ENCODE results near the gene CCL8. TPM values are rescaled to one million over a fixed set of nuclear protein-coding genes. Genes with fewer than 3 reads are reported as not detected.

The CCL8 gene
- total and polyA plus RNA-seq, 10 of the 15 experiments (the other 5 are each of a cell fraction or from before 2014, with no cell fraction given), result not detected

GRCh38 chr17:34356194-34356593 is 37.0 kb downstream of the CCL8 start, which contains the start of gene CCL13 (continued):
- TF ChIP-seq, protein P1, sequence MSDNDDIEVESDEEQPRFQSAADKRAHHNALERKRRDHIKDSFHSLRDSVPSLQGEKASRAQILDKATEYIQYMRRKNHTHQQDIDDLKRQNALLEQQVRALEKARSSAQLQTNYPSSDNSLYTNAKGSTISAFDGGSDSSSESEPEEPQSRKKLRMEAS (IDR thresholded peaks at IDR 0.05; ENCODE audit: low read depth, low read length), result no peak
- TF ChIP-seq, protein P2, sequence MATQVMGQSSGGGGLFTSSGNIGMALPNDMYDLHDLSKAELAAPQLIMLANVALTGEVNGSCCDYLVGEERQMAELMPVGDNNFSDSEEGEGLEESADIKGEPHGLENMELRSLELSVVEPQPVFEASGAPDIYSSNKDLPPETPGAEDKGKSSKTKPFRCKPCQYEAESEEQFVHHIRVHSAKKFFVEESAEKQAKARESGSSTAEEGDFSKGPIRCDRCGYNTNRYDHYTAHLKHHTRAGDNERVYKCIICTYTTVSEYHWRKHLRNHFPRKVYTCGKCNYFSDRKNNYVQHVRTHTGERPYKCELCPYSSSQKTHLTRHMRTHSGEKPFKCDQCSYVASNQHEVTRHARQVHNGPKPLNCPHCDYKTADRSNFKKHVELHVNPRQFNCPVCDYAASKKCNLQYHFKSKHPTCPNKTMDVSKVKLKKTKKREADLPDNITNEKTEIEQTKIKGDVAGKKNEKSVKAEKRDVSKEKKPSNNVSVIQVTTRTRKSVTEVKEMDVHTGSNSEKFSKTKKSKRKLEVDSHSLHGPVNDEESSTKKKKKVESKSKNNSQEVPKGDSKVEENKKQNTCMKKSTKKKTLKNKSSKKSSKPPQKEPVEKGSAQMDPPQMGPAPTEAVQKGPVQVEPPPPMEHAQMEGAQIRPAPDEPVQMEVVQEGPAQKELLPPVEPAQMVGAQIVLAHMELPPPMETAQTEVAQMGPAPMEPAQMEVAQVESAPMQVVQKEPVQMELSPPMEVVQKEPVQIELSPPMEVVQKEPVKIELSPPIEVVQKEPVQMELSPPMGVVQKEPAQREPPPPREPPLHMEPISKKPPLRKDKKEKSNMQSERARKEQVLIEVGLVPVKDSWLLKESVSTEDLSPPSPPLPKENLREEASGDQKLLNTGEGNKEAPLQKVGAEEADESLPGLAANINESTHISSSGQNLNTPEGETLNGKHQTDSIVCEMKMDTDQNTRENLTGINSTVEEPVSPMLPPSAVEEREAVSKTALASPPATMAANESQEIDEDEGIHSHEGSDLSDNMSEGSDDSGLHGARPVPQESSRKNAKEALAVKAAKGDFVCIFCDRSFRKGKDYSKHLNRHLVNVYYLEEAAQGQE (IDR thresholded peaks at IDR 0.05; ENCODE audit: low read depth, low read length), result no peak
- TF ChIP-seq, protein P3, sequence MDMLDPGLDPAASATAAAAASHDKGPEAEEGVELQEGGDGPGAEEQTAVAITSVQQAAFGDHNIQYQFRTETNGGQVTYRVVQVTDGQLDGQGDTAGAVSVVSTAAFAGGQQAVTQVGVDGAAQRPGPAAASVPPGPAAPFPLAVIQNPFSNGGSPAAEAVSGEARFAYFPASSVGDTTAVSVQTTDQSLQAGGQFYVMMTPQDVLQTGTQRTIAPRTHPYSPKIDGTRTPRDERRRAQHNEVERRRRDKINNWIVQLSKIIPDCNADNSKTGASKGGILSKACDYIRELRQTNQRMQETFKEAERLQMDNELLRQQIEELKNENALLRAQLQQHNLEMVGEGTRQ (IDR thresholded peaks at IDR 0.05; ENCODE audit: borderline replicate concordance, low read depth, low read length), result no peak
- no peak for TF ChIP-seq MTA2 (IDR thresholded peaks at IDR 0.05; ENCODE audit: low read depth)
- no peak for TF ChIP-seq NR2C2 (IDR thresholded peaks at IDR 0.05; ENCODE audit: borderline replicate concordance, control insufficient read depth, insufficient read length, low read depth)
- TF ChIP-seq SUZ12 (IDR thresholded peaks at IDR 0.05; ENCODE audit: unreplicated experiment), result no peak
- no peak for TF ChIP-seq BCL3 (IDR thresholded peaks at IDR 0.05; ENCODE audit: borderline replicate concordance, insufficient read depth, low read depth, low read length, poor library complexity, severe bottlenecking)
- TF ChIP-seq TARDBP (IDR thresholded peaks at IDR 0.05; ENCODE audit: borderline replicate concordance), result no peak
- no peak for TF ChIP-seq SIX5 (IDR thresholded peaks at IDR 0.05; ENCODE audit: low read depth, low read length, severe bottlenecking)
- no peak for TF ChIP-seq USF1 (IDR thresholded peaks at IDR 0.05; ENCODE audit: borderline replicate concordance, extremely low read length, insufficient read depth, low read depth, low read length)
